Caco-2 (cell line): ENCODE data around the gene MKRN1. TPM values are rescaled to one million over a fixed set of nuclear protein-coding genes. Genes with fewer than 3 reads are reported as not detected.

Experiments
- BruUV-seq: library from RNA; stranded (reverse); fragments of 400-500 nt; replicated peaks from 2 replicates; lab custom pipeline; 2021; lab: Mats Ljungman, UMichigan
- CTCF ChIA-PET: fragments of 300-600 bp; sonication (Branson Sonifier 250); formaldehyde crosslinking; loops from one replicate; lab custom pipeline; 2022; ENCODE audit warnings: antibody characterized with exemption; lab: Charles Lee
- POLR2A ChIA-PET: fragments of 300-600 bp; sonication (Branson Sonifier 250); formaldehyde crosslinking; loops from one replicate; lab custom pipeline; 2022; ENCODE audit warnings: antibody characterized with exemption; lab: Charles Lee
- DNase-seq, 2 experiments: peaks; one replicate each; pipeline versions ENCODE4 v3.0.0 to v3.0.0-alpha.2; 2020 to 2022
- H3K27me3 ChIP-seq: replicated peaks from 2 replicates; pipeline ENCODE4 v1.6.0; 2011; ENCODE audit warnings: low read length; ENCODE audit not compliant: control insufficient read depth, insufficient read depth
- H3K36me3 ChIP-seq: 2 replicates; pipeline ENCODE4 v1.5.1; 2011; ENCODE audit warnings: low read length; ENCODE audit not compliant: control insufficient read depth, insufficient read depth
- H3K4me1 ChIP-seq: fragments of 250-450 bp; sonication (Bioruptor Pico); 2 replicates; pipeline ENCODE4 v1.5.1; 2020; ENCODE audit warnings: mild to moderate bottlenecking
- H3K4me3 ChIP-seq: 2 replicates; pipeline ENCODE4 v1.5.1; 2011; ENCODE audit warnings: low read depth, mild to moderate bottlenecking, control low read depth, low read length
- H3K9me3 ChIP-seq: fragments of 250-450 bp; sonication (Bioruptor Pico); 2 replicates; pipeline ENCODE4 v1.5.1; 2020; ENCODE audit warnings: mild to moderate bottlenecking, moderate library complexity
- H3K27ac Mint-ChIP-seq: one replicate; pipeline ENCODE4 v1.8.0; 2022; ENCODE audit warnings: mixed read lengths; ENCODE audit not compliant: unreplicated experiment
- H3K27me3 Mint-ChIP-seq: one replicate; pipeline ENCODE4 v1.8.0; 2022; ENCODE audit warnings: mixed read lengths; ENCODE audit not compliant: insufficient read depth, unreplicated experiment
- H3K36me3 Mint-ChIP-seq: one replicate; pipeline ENCODE4 v1.8.0; 2022; ENCODE audit warnings: mild to moderate bottlenecking, mixed read lengths; ENCODE audit not compliant: insufficient read depth, unreplicated experiment
- H3K4me1 Mint-ChIP-seq: one replicate; pipeline ENCODE4 v1.8.0; 2022; ENCODE audit warnings: low read depth, mixed read lengths; ENCODE audit not compliant: unreplicated experiment
- H3K4me3 Mint-ChIP-seq: one replicate; pipeline ENCODE4 v1.8.0; 2022; ENCODE audit warnings: mild to moderate bottlenecking, moderate library complexity, mixed read lengths; ENCODE audit not compliant: unreplicated experiment
- H3K9me3 Mint-ChIP-seq: one replicate; pipeline ENCODE4 v1.8.0; 2022; ENCODE audit warnings: mixed read lengths; ENCODE audit not compliant: unreplicated experiment
- CTCF ChIP-seq, 2 experiments: fragments of 200-600 bp in 1 of 2; IDR thresholded peaks; 1 replicate in 1 of 2; 2 replicates in 1 of 2; pipeline versions ENCODE4 v1.5.1 to v1.8.0; 2011 to 2022; ENCODE audit warnings: antibody characterized with exemption in 1 of 2, control low read depth in 1 of 2, inconsistent platforms in 1 of 2, low read depth in 1 of 2, low read length in 1 of 2, mild to moderate bottlenecking in 1 of 2, moderate library complexity in 1 of 2; ENCODE audit not compliant: insufficient read depth in 1 of 2, severe bottlenecking in 1 of 2, unreplicated experiment in 1 of 2
- intact Hi-C: fragments of 100-400 bp; cut with micrococcal nuclease; formaldehyde crosslinking; loops from one replicate; pipeline ENCODE4 v1.10.0; 2022; ENCODE audit not compliant: unreplicated experiment
- total RNA-seq: library from RNA; stranded (reverse); gene quantifications from 2 replicates; pipeline ENCODE4 v1.2.3, GENCODE V29; 2022

The MKRN1 gene
- total RNA-seq, 1 experiment from 2014 or later: 73.0 TPM

GRCh38 chr7:140440593-140440992 is 38.7 kb downstream of the MKRN1 start:
- POLR2A ChIA-PET: interaction anchor here (0.6 kb wide), 1 partner anchor 30 kb away, joined by 3 read pairs; no protein-coding TSS in a partner anchor
- intact Hi-C loops: no loop called here
- BruUV-seq: no TSS peak
- no peaks in the 10 kb centered on the region for H3K36me3 Mint-ChIP-seq
- Histone ChIP-seq H3K9me3 (no peaks in the 10 kb centered on the region), H3K36me3 (no peaks in the 10 kb centered on the region), H3K4me1 (0 out of 2 replicates have a peak, but pooled peaks cover 5% of the 10 kb centered on the region), H3K27me3 (no peaks in the 10 kb centered on the region), H3K4me3 (no peak overlapping the region)
- H3K4me1 Mint-ChIP-seq: no peaks in the 10 kb centered on the region
- no peak for DNase-seq
- H3K27me3 Mint-ChIP-seq: no peaks in the 10 kb centered on the region
- no peak for TF ChIP-seq CTCF (IDR thresholded peaks at IDR 0.05; ENCODE audit: insufficient read depth in 1 of 2, low read depth in 1 of 2, low read length in 1 of 2, severe bottlenecking in 1 of 2, unreplicated experiment in 1 of 2)
- no peak overlapping the region for H3K4me3 Mint-ChIP-seq
- H3K27ac Mint-ChIP-seq: no peak overlapping the region
- no peaks in the 10 kb centered on the region for H3K9me3 Mint-ChIP-seq
- CTCF ChIA-PET: no interaction called here

GRCh38 chr7:140439359-140439758 is 39.9 kb downstream of the MKRN1 start:
- no peak for TF ChIP-seq CTCF (IDR thresholded peaks at IDR 0.05; ENCODE audit: insufficient read depth in 1 of 2, low read depth in 1 of 2, low read length in 1 of 2, severe bottlenecking in 1 of 2, unreplicated experiment in 1 of 2)
- H3K4me1 Mint-ChIP-seq: no peaks in the 10 kb centered on the region
- no TSS peak for BruUV-seq
- no peaks in the 10 kb centered on the region for H3K9me3 Mint-ChIP-seq
- no peaks in the 10 kb centered on the region for H3K36me3 ChIP-seq
- no peak for DNase-seq
- no peaks in the 10 kb centered on the region for H3K27me3 Mint-ChIP-seq
- no peak overlapping the region for H3K4me3 ChIP-seq
- no peaks in the 10 kb centered on the region for H3K36me3 Mint-ChIP-seq
- no peak overlapping the region for H3K4me3 Mint-ChIP-seq
- intact Hi-C loops: no loop called here
- CTCF ChIA-PET: no interaction called here
- 0 out of 2 replicates have a peak, but pooled peaks cover 5% of the 10 kb centered on the region for H3K4me1 ChIP-seq
- no peaks in the 10 kb centered on the region for H3K9me3 ChIP-seq
- H3K27ac Mint-ChIP-seq: no peak overlapping the region
- POLR2A ChIA-PET: no interaction called here
- no peaks in the 10 kb centered on the region for H3K27me3 ChIP-seq

- no peak for TF ChIP-seq CTCF (IDR thresholded peaks at IDR 0.05; ENCODE audit: insufficient read depth in 1 of 2, low read depth in 1 of 2, low read length in 1 of 2, severe bottlenecking in 1 of 2, unreplicated experiment in 1 of 2)
- H3K27me3 ChIP-seq: no peaks in the 10 kb centered on the region
- Mint-ChIP-seq H3K4me3 (no peak overlapping the region), H3K27ac (no peak overlapping the region), H3K9me3 (no peaks in the 10 kb centered on the region), H3K27me3 (no peaks in the 10 kb centered on the region), H3K4me1 (no peaks in the 10 kb centered on the region), H3K36me3 (no peaks in the 10 kb centered on the region)
- intact Hi-C loops: no loop called here
- H3K4me3 ChIP-seq: no peak overlapping the region
- no TSS peak for BruUV-seq
- CTCF ChIA-PET: no interaction called here
- POLR2A ChIA-PET: no interaction called here
- H3K4me1 ChIP-seq: 0 out of 2 replicates have a peak, but pooled peaks cover 5% of the 10 kb centered on the region
- DNase-seq: no peak
- no peaks in the 10 kb centered on the region for H3K9me3 ChIP-seq
- H3K36me3 ChIP-seq: no peaks in the 10 kb centered on the region
Measured at GRCh38 chr7:140435252-140435895, 43.9 kb downstream of the MKRN1 start.
